ENCODE data around the gene RNF151.
"Not testable (repeated sequence)": the region's sequence is repeated elsewhere in the genome, so short reads cannot be mapped to it uniquely, and the experiment has no call there.

Gene RNF151

DNA sequence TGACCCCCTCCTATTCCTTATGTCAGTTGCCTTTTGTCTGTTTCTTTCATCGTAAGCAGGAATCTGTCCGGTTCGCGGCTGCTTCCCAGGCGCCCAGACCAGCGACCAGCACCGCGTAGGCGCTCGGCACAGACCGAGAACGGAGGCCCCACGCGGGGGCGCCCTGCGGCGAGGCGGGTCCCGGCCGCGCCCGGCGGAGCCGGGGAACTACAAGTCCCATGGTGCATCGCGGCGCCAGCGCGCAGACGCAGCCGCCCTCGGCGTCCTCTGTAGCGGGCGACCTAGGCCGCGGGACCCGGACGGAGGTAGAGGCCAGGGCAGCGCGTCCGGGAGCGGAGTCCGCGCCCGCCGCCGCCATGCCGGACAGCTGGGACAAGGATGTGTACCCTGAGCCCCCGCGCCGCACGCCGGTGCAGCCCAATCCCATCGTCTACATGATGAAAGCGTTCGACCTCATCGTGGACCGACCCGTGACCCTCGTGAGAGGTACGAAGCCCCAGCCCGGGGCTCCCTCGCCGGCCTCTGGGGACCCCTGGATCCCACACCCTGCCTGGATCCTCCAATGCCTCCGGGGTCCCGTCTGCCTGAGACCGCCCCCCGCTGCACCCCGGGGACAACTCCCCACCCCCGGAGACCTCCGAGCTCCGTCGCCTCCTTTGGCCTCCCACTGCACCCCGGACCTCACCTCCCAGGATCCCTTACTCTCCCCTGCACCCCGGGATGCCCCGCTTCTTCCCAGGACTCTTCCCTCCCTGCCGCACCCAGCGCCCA lies 7.2 kb upstream of the RNF151 start, which contains the start of gene NDUFB10:
Gene NDUFB10 (plus strand): TSS at position 270 of the 771 bp plus-strand sequence. CDS start 87 bp downstream, at position 357.
- peak within 1 kb of the TSS; percentile 93 for H3K4me3 ChIP-seq (ENCODE audit: low read length)
- peaks cover 15% of the 10 kb centered on the region for H3K36me3 ChIP-seq (ENCODE audit: control insufficient read depth, insufficient read depth, low read length)
- peak within 1 kb of the TSS; percentile 70 for H3K27ac ChIP-seq (ENCODE audit: low read depth, low read length)
- peak within 1 kb of the TSS; percentile 63 for H2BK5ac ChIP-seq (ENCODE audit: low read length)
- DNase-seq = peak; percentile 91
- H3K18ac ChIP-seq (ENCODE audit: low read length) = peak within 1 kb of the TSS; percentile 92
- H4K5ac ChIP-seq (ENCODE audit: low read length) = no peak within 1 kb of the TSS
- no peaks in the 10 kb centered on the region for H3K27me3 ChIP-seq (ENCODE audit: insufficient read depth, low read length, poor library complexity)
- peak within 1 kb of the TSS; percentile 2 for H2BK120ac ChIP-seq (ENCODE audit: low read depth, low read length)
- no peak within 1 kb of the TSS for H2AK5ac ChIP-seq (ENCODE audit: low read length)
- H2BK15ac ChIP-seq (replicated peaks; ENCODE audit: low read depth) = no peak within 1 kb of the TSS
- peak within 1 kb of the TSS; percentile 99 for H3K56ac ChIP-seq (ENCODE audit: low read length)
- WGBS (ENCODE audit: extremely low coverage, insufficient coverage, low lambda C conversion rate) = no CpG with 5 or more reads among the region's 79 CpGs
- peaks cover 24% of the 10 kb centered on the region for H3K79me2 ChIP-seq (ENCODE audit: control insufficient read depth, insufficient read depth, low read length)
- no peak within 1 kb of the TSS for H3K23ac ChIP-seq (ENCODE audit: low read length)
- H3K4me1 ChIP-seq (ENCODE audit: control insufficient read depth, low read depth, low read length) = no peaks in the 10 kb centered on the region
- peak within 1 kb of the TSS; percentile 98 for H3K9ac ChIP-seq (ENCODE audit: low read length)
- H3K4me2 ChIP-seq (ENCODE audit: low read length) = peak within 1 kb of the TSS; percentile 29
- no peaks in the 10 kb centered on the region for H3K79me1 ChIP-seq (ENCODE audit: low read length)
- no peak within 1 kb of the TSS for H4K8ac ChIP-seq (ENCODE audit: low read depth, low read length)
- peak within 1 kb of the TSS; percentile 93 for H3K4ac ChIP-seq (ENCODE audit: low read depth, low read length)

DNA sequence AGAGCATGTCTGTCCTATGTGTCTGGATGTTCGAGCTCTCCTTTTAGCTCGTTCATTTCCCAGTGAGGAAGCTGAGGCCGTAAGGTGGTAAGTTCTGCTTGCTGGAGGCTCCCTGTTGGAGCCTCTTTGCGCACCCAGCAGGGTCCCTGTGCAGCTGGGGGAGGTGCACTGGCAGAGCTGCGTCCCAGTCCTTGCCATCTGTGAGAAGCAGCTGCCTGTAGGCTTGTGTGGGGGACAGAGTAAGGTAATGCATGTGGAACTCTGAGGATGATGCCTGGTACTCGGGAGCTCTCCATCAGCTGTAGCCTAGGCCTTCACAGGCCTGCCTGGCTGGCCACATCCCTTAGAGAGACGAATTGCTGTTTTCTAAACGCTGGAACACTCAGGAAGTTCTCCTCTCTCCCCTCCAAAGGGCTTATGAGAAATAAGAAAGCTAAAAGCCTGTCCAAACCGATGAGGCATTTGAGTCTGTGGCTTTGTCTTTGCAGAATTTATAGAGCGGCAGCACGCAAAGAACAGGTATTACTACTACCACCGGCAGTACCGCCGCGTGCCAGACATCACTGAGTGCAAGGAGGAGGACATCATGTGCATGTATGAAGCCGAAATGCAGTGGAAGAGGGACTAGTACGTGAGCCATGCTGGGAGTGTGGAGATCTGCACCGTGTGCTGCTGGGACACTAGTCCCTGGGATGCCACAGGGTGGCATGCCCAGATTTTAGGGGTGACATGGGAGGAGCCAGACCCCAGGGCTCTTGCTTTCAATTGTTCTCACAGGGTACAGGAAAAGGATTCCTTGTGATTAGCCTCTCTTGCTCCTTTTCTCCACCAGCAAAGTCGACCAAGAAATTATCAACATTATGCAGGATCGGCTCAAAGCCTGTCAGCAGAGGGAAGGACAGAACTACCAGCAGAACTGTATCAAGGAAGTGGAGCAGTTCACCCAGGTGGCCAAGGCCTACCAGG lies 5.7 kb upstream of the RNF151 start:
- H3K27ac ChIP-seq (ENCODE audit: low read depth, low read length) = no peak overlapping the region
- no peak overlapping the region for H2AK5ac ChIP-seq (ENCODE audit: low read length)
- peaks cover 36% of the 10 kb centered on the region for H3K79me2 ChIP-seq (ENCODE audit: control insufficient read depth, insufficient read depth, low read length)
- no peak overlapping the region for H3K4me3 ChIP-seq (ENCODE audit: low read length)
- no peak overlapping the region for H2BK5ac ChIP-seq (ENCODE audit: low read length)
- no peak overlapping the region for H3K4ac ChIP-seq (ENCODE audit: low read depth, low read length)
- H3K18ac ChIP-seq (ENCODE audit: low read length) = no peak overlapping the region
- no peaks in the 10 kb centered on the region for H3K4me1 ChIP-seq (ENCODE audit: control insufficient read depth, low read depth, low read length)
- H4K8ac ChIP-seq (ENCODE audit: low read depth, low read length) = no peak overlapping the region
- no peak overlapping the region for H4K5ac ChIP-seq (ENCODE audit: low read length)
- H2BK15ac ChIP-seq (replicated peaks; ENCODE audit: low read depth) = no peak overlapping the region
- peak overlapping the region; percentile 99 for H3K56ac ChIP-seq (ENCODE audit: low read length)
- no peak overlapping the region for H2BK120ac ChIP-seq (ENCODE audit: low read depth, low read length)
- no peaks in the 10 kb centered on the region for H3K27me3 ChIP-seq (ENCODE audit: insufficient read depth, low read length, poor library complexity)
- H3K36me3 ChIP-seq (ENCODE audit: control insufficient read depth, insufficient read depth, low read length) = peaks cover 15% of the 10 kb centered on the region
- no CpG with 5 or more reads among the region's 20 CpGs for WGBS (ENCODE audit: extremely low coverage, insufficient coverage, low lambda C conversion rate)
- H3K23ac ChIP-seq (ENCODE audit: low read length) = no peak overlapping the region
- DNase-seq = peak; percentile 76
- peaks cover 4% of the 10 kb centered on the region for H3K79me1 ChIP-seq (ENCODE audit: low read length)
- peak overlapping the region; percentile 98 for H3K9ac ChIP-seq (ENCODE audit: low read length)
- peak overlapping the region; percentile 12 for H3K4me2 ChIP-seq (ENCODE audit: low read length)

DNA sequence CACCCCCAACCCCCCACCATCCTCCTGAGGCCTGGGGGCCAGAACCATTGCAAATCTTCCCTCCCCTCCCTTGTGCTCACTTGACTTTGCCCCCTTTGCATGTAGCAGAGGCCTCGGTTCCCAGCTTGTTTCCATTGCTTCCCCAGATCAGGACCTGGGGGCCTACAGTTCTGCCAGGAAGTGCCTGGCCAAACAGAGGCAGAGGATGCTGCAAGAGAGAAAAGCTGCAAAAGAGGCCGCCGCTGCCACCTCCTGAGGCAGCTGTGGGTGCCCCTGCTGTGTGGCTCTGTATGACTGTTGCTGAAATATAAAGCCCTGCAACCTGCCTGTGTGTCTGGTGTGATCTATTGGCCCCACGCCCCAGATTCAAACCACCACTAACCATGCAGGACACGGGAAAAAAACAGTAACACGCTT lies 5.0 kb upstream of the RNF151 start:
- peak; percentile 63 for DNase-seq
- no peak overlapping the region for H4K5ac ChIP-seq (ENCODE audit: low read length)

DNA sequence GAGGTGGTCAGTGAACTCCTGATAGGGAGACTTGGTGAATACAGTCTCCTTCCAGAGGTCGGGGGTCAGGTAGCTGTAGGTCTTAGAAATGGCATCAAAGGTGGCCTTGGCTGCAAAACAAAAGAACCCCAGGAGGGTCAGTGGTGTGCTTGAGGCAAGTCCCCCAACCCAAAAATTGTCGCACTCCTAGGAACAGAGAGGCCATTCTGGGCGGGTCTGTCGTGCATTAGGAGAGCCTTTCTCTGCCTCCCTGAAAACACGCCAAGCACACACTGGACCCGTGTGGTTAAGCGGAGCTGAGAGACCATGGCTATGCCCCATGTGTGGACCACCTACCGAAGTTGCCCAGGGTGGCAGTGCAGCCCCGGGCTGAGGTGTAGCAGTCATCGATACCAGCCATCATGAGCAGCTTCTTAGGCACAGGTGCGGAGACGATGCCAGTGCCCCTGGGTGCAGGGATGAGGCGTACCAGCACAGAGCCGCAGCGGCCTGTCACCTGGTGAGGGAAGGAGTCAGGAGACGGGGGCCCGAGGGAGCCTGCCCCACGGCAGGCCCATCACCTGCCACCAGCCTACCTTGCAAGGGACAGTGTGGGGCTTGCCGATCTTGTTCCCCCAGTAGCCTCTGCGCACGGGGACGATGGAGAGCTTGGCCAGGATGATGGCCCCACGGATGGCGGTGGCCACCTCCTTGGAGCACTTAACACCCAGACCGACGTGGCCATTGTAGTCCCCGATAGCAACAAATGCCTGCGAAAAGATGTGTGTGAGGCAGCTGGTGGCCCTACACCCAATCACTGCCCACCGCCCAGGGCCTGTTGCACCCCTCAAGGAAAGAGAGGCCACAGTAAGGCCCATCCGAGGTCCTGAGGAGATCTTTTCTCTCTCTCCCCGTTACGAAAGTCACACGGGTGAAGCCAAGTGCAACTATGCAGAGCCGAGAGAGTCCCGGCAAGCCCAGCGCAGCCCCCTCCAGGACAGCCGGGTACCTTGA lies 4.2 kb upstream of the RNF151 start:
- Histone ChIP-seq H3K56ac (ENCODE audit: low read length) (peak overlapping the region; percentile 99), H3K36me3 (ENCODE audit: control insufficient read depth, insufficient read depth, low read length) (peaks cover 15% of the 10 kb centered on the region), H3K9ac (ENCODE audit: low read length) (peak overlapping the region; percentile 99), H3K4me3 (ENCODE audit: low read length) (peak overlapping the region; percentile 42), H3K79me2 (ENCODE audit: control insufficient read depth, insufficient read depth, low read length) (peaks cover 37% of the 10 kb centered on the region), H3K4me2 (ENCODE audit: low read length) (peak overlapping the region; percentile 87)
- H2BK15ac ChIP-seq (replicated peaks; ENCODE audit: low read depth); H2AK5ac ChIP-seq (ENCODE audit: low read length); H3K18ac ChIP-seq (ENCODE audit: low read length); H2BK5ac ChIP-seq (ENCODE audit: low read length); H3K23ac ChIP-seq (ENCODE audit: low read length); H2BK120ac ChIP-seq (ENCODE audit: low read depth, low read length); H3K4me1 ChIP-seq (ENCODE audit: control insufficient read depth, low read depth, low read length); H3K27ac ChIP-seq (ENCODE audit: low read depth, low read length); H3K27me3 ChIP-seq (ENCODE audit: insufficient read depth, low read length, poor library complexity); DNase-seq; H3K79me1 ChIP-seq (ENCODE audit: low read length); H3K4ac ChIP-seq (ENCODE audit: low read depth, low read length); H4K5ac ChIP-seq (ENCODE audit: low read length); H4K8ac ChIP-seq (ENCODE audit: low read depth, low read length): not testable (repeated sequence)
- no CpG with 5 or more reads among the region's 37 CpGs for WGBS (ENCODE audit: extremely low coverage, insufficient coverage, low lambda C conversion rate)

More for the DNA sequence above, 5.0 kb upstream of the RNF151 start:
- H3K27ac ChIP-seq (ENCODE audit: low read depth, low read length) = no peak overlapping the region
- no peak overlapping the region for H2AK5ac ChIP-seq (ENCODE audit: low read length)
- no peak overlapping the region for H4K8ac ChIP-seq (ENCODE audit: low read depth, low read length)
- H3K4me2 ChIP-seq (ENCODE audit: low read length) = no peak overlapping the region
- H3K56ac ChIP-seq (ENCODE audit: low read length) = no peak overlapping the region
- H3K79me2 ChIP-seq (ENCODE audit: control insufficient read depth, insufficient read depth, low read length) = peaks cover 37% of the 10 kb centered on the region
- H3K79me1 ChIP-seq (ENCODE audit: low read length) = peaks cover 4% of the 10 kb centered on the region
- H2BK5ac ChIP-seq (ENCODE audit: low read length) = no peak overlapping the region
- H3K36me3 ChIP-seq (ENCODE audit: control insufficient read depth, insufficient read depth, low read length) = peaks cover 15% of the 10 kb centered on the region
- H3K4me3 ChIP-seq (ENCODE audit: low read length) = no peak overlapping the region
- H3K27me3 ChIP-seq (ENCODE audit: insufficient read depth, low read length, poor library complexity) = no peaks in the 10 kb centered on the region
- no CpG with 5 or more reads among the region's 6 CpGs for WGBS (ENCODE audit: extremely low coverage, insufficient coverage, low lambda C conversion rate)
- H3K4me1 ChIP-seq (ENCODE audit: control insufficient read depth, low read depth, low read length) = no peaks in the 10 kb centered on the region
- H3K4ac ChIP-seq (ENCODE audit: low read depth, low read length) = no peak overlapping the region
- H3K18ac ChIP-seq (ENCODE audit: low read length) = no peak overlapping the region
- no peak overlapping the region for H2BK15ac ChIP-seq (replicated peaks; ENCODE audit: low read depth)
- no peak overlapping the region for H2BK120ac ChIP-seq (ENCODE audit: low read depth, low read length)
- no peak overlapping the region for H3K23ac ChIP-seq (ENCODE audit: low read length)
- no peak overlapping the region for H3K9ac ChIP-seq (ENCODE audit: low read length)
